HCT116 (cell line): ENCODE results near the gene LDAH. TPM values are rescaled to one million over a fixed set of nuclear protein-coding genes. Genes with fewer than 3 reads are reported as not detected.

Experiments used
- ATAC-seq: fragments of 200-7000 bp; cut with Tn5 transposase; 2 replicates; pipeline ENCODE4 v1.9.1; 2020; ENCODE audit warnings: mild to moderate bottlenecking, moderate library complexity
- BruUV-seq: library from RNA; stranded (reverse); fragments of 400-500 nt; replicated peaks from 2 replicates; lab custom pipeline; 2021; lab: Mats Ljungman, UMichigan
- CTCF ChIA-PET: fragments of 300-600 bp; sonication (Branson Sonifier 250); formaldehyde crosslinking; loops from one replicate; lab custom pipeline; 2021; ENCODE audit warnings: antibody characterized with exemption; lab: Charles Lee
- POLR2A ChIA-PET: fragments of 300-600, 350-600 bp; sonication (Branson Sonifier 250); formaldehyde crosslinking; loops from one replicate; lab custom pipeline; 2021; ENCODE audit warnings: antibody characterized with exemption; lab: Charles Lee
- RAD21 ChIA-PET, 2 experiments: fragments of 300-600 bp; sonication (Branson Sonifier 250); formaldehyde crosslinking; loops; one replicate each; lab custom pipeline; 2023; ENCODE audit warnings: low total read pairs in 2 of 2; ENCODE audit not compliant: uncharacterized antibody in 2 of 2, unreplicated experiment in 2 of 2, low non-redundant PET in 1 of 2; lab: Charles Lee
- DNase-seq: peaks from one replicate; pipeline ENCODE4 v3.0.0-alpha.2; 2010; ENCODE audit warnings: low read depth, low spot score
- H2AFZ ChIP-seq: fragments of 200-600 bp; shearing (Covaris generic), sonication (generic); 2 replicates; pipeline ENCODE4 v1.6.1; 2017; ENCODE audit warnings: low read depth, mixed run types, mixed read lengths, antibody characterized with exemption, low read length; ENCODE audit not compliant: poor library complexity, severe bottlenecking
- H3K27ac ChIP-seq: 2 replicates; pipeline ENCODE4 v1.5.1; 2012; ENCODE audit warnings: low read depth, low read length
- H3K27me3 ChIP-seq: fragments of 200-600 bp; sonication (generic); 2 replicates; pipeline ENCODE4 v1.6.1; 2016; ENCODE audit warnings: mixed run types, low read length, mixed read lengths; ENCODE audit not compliant: insufficient read depth
- H3K36me3 ChIP-seq, 2 experiments: fragments of 200-500 bp in 1 of 2; fragments of 200-600 bp in 1 of 2; sonication (Bioruptor generic) in 1 of 2; sonication (generic) in 1 of 2; 2 replicates each; pipeline versions ENCODE4 v1.5.1 to v1.6.1; 2014 to 2016; ENCODE audit warnings: low read length in 2 of 2, inconsistent platforms in 1 of 2, mixed read lengths in 1 of 2, mixed run types in 1 of 2; ENCODE audit not compliant: insufficient read depth in 2 of 2, control insufficient read depth in 1 of 2
- H3K4me1 ChIP-seq, 2 experiments: fragments of 200-600 bp in 1 of 2; sonication (generic) in 1 of 2; 2 replicates each; pipeline versions ENCODE4 v1.5.1 to v1.6.1; 2012 to 2017; ENCODE audit warnings: low read length in 2 of 2, inconsistent platforms in 1 of 2, mild to moderate bottlenecking in 1 of 2, mixed read lengths in 1 of 2, mixed run types in 1 of 2, moderate library complexity in 1 of 2; ENCODE audit not compliant: insufficient read depth in 2 of 2, control insufficient read depth in 1 of 2
- H3K4me2 ChIP-seq: fragments of 200-600 bp; sonication (generic); 2 replicates; pipeline ENCODE4 v1.6.1; 2017; ENCODE audit warnings: mixed run types, low read length, mixed read lengths
- H3K4me3 ChIP-seq, 2 experiments: fragments of 200-600 bp in 1 of 2; sonication (generic) in 1 of 2; replicated peaks in 1 of 2; 2 replicates each; pipeline ENCODE4 v1.5.1; 2011 to 2016; ENCODE audit warnings: low read length in 2 of 2, control low read depth in 1 of 2, low read depth in 1 of 2, mild to moderate bottlenecking in 1 of 2, mixed read lengths in 1 of 2, mixed run types in 1 of 2
- H3K79me2 ChIP-seq: fragments of 200-600 bp; sonication (generic); 2 replicates; pipeline ENCODE4 v1.6.1; 2017; ENCODE audit warnings: mild to moderate bottlenecking, mixed run types, low read length, moderate library complexity, mixed read lengths; ENCODE audit not compliant: insufficient read depth
- H3K9ac ChIP-seq: fragments of 200-600 bp; sonication (generic); 2 replicates; pipeline ENCODE4 v1.6.1; 2016; ENCODE audit warnings: low read length, mixed read lengths
- H3K9me2 ChIP-seq: fragments of 200-600 bp; sonication (generic), shearing (Covaris generic); 2 replicates; pipeline ENCODE4 v1.6.1; 2017; ENCODE audit warnings: mixed run types, mild to moderate bottlenecking, moderate library complexity; ENCODE audit not compliant: insufficient read depth
- H3K9me3 ChIP-seq, 2 experiments: fragments of 200-500 bp in 1 of 2; fragments of 200-600 bp in 1 of 2; sonication (Bioruptor generic) in 1 of 2; sonication (generic) in 1 of 2; 2 replicates each; pipeline ENCODE4 v1.6.1; 2014 to 2017; ENCODE audit warnings: low read length in 2 of 2, mixed read lengths in 2 of 2, inconsistent platforms in 1 of 2, low read depth in 1 of 2, mild to moderate bottlenecking in 1 of 2, mixed run types in 1 of 2, moderate library complexity in 1 of 2; ENCODE audit not compliant: control insufficient read depth in 1 of 2, insufficient read depth in 1 of 2
- H4K20me1 ChIP-seq: fragments of 200-600 bp; sonication (generic), shearing (Covaris generic); 2 replicates; pipeline ENCODE4 v1.6.1; 2017; ENCODE audit warnings: mixed run types, mild to moderate bottlenecking, moderate library complexity; ENCODE audit not compliant: insufficient read depth
- CBX3 ChIP-seq: IDR thresholded peaks from 2 replicates; pipeline ENCODE4 v1.6.1; 2012; ENCODE audit warnings: low read depth
- EZH2 ChIP-seq: fragments of 200-600 bp; sonication (generic); IDR thresholded peaks from 2 replicates; pipeline ENCODE4 v1.6.1; 2017; ENCODE audit warnings: antibody characterized with exemption, mixed run types
- FOSL1 ChIP-seq: IDR thresholded peaks from 2 replicates; pipeline ENCODE4 v1.6.1; 2012; ENCODE audit warnings: low read depth
- JUND ChIP-seq: IDR thresholded peaks from 2 replicates; pipeline ENCODE4 v1.6.1; 2012
- POLR2A ChIP-seq: IDR thresholded peaks from 2 replicates; pipeline ENCODE4 v1.7.0; 2011; ENCODE audit warnings: borderline replicate concordance; ENCODE audit not compliant: insufficient read depth, insufficient read length; ENCODE audit errors: extremely low read depth
- REST ChIP-seq: IDR thresholded peaks from 2 replicates; pipeline ENCODE4 v1.6.1; 2012; ENCODE audit warnings: low read depth
- TCF7L2 ChIP-seq: IDR thresholded peaks from 2 replicates; pipeline ENCODE4 v1.7.0; 2011; ENCODE audit warnings: borderline replicate concordance, inconsistent platforms; ENCODE audit not compliant: insufficient read depth, insufficient read length; ENCODE audit errors: extremely low read depth
- ZBTB33 ChIP-seq: IDR thresholded peaks from 2 replicates; pipeline ENCODE4 v1.6.1; 2011; ENCODE audit warnings: mild to moderate bottlenecking, low read length, moderate library complexity; ENCODE audit not compliant: insufficient replicate concordance; ENCODE audit errors: extremely low read depth
- intact Hi-C: fragments of 100-400 bp; cut with micrococcal nuclease; formaldehyde crosslinking; loops from 2 replicates; pipeline ENCODE4 v1.10.0; 2022
- total RNA-seq: library from RNA; stranded (reverse); gene quantifications from one replicate; pipeline ENCODE4 v1.2.1, GENCODE V29; 2021; ENCODE audit not compliant: unreplicated experiment

LDAH gene
- total RNA-seq, 1 experiment from 2014 or later, result 25.7 TPM

GRCh38 chr2:20771299-20771698, 51.6 kb downstream of the LDAH start:
- DNase-seq, result no peak
- no peaks in the 10 kb centered on the region for H3K27me3 ChIP-seq
- ChIA-PET POLR2A (no interaction called here), RAD21 (no interaction called here), CTCF (interaction anchor here (1.4 kb wide), 1 partner anchor 10 kb away, joined by 9 read pairs; no protein-coding TSS in a partner anchor)
- ATAC-seq, result no peak
- no peak overlapping the region for H3K9ac ChIP-seq
- H2AFZ ChIP-seq, result no peak overlapping the region
- BruUV-seq, result no TSS peak
- no peak overlapping the region for H3K4me2 ChIP-seq
- no peak overlapping the region for H3K27ac ChIP-seq
- H3K9me2 ChIP-seq, result no peaks in the 10 kb centered on the region
- H3K79me2 ChIP-seq, result no peaks in the 10 kb centered on the region
- no peaks in the 10 kb centered on the region for H3K36me3 ChIP-seq
- H4K20me1 ChIP-seq, result no peaks in the 10 kb centered on the region
- no peaks in the 10 kb centered on the region for H3K4me1 ChIP-seq
- H3K9me3 ChIP-seq, result no peaks in the 10 kb centered on the region
- no peak overlapping the region for H3K4me3 ChIP-seq
- intact Hi-C loops, result no loop called here
- TF ChIP-seq TCF7L2 (no peak), CBX3 (no peak), EZH2 (no peak)

- ATAC-seq, result no peak
- CTCF ChIA-PET, result interaction anchor here (3.0 kb wide), 1 partner anchor 15 kb away, joined by 14 read pairs; no protein-coding TSS in a partner anchor
Measured at GRCh38 chr2:20766798-20767644, 55.9 kb downstream of the LDAH start.

More at GRCh38 chr2:20766798-20767644, 55.9 kb downstream of the LDAH start:
- Histone ChIP-seq H3K79me2 (no peaks in the 10 kb centered on the region), H3K27me3 (no peaks in the 10 kb centered on the region), H3K36me3 (no peaks in the 10 kb centered on the region), H3K9ac (no peak overlapping the region), H3K9me3 (no peaks in the 10 kb centered on the region), H2AFZ (no peak overlapping the region), H3K4me1 (no peaks in the 10 kb centered on the region), H3K9me2 (no peaks in the 10 kb centered on the region), H4K20me1 (no peaks in the 10 kb centered on the region), H3K4me2 (no peak overlapping the region), H3K27ac (no peak overlapping the region), H3K4me3 (no peak overlapping the region)
- DNase-seq, result no peak
- RAD21 ChIA-PET, result no interaction called here
- TF ChIP-seq FOSL1, result no peak
- no peak for TF ChIP-seq ZBTB33
- no peak for TF ChIP-seq CBX3
- no peak for TF ChIP-seq POLR2A
- no peak for TF ChIP-seq EZH2
- TF ChIP-seq REST, result no peak
- TF ChIP-seq JUND, result no peak
- POLR2A ChIA-PET, result no interaction called here
- BruUV-seq, result no TSS peak
- intact Hi-C loops, result no loop called here
